Panc1 (cell line): Measurements from ENCODE around the gene GALNT10. TPM values are rescaled to one million over a fixed set of nuclear protein-coding genes. Genes with fewer than 3 reads are reported as not detected.

Experiments used
- ATAC-seq: fragments of 200-7000 bp; cut with Tn5 transposase; 2 replicates; pipeline ENCODE4 v1.9.1; 2020; ENCODE audit warnings: mild to moderate bottlenecking, moderate library complexity
- BruUV-seq: library from RNA; stranded (reverse); fragments of 400-500 nt; replicated peaks from 2 replicates; lab custom pipeline; 2021; lab: Mats Ljungman, UMichigan
- CTCF ChIA-PET: fragments of 300-600 bp; sonication (Branson Sonifier 250); formaldehyde crosslinking; loops from one replicate; lab custom pipeline; 2022; ENCODE audit warnings: antibody characterized with exemption; lab: Charles Lee
- POLR2A ChIA-PET: fragments of 300-600 bp; sonication (Branson Sonifier 250); formaldehyde crosslinking; loops from one replicate; lab custom pipeline; 2022; ENCODE audit warnings: antibody characterized with exemption; lab: Charles Lee
- DNase-seq: peaks from one replicate; pipeline ENCODE4 v3.0.0-alpha.2; 2010; ENCODE audit warnings: low read depth, low spot score
- H3K27ac ChIP-seq: 2 replicates; pipeline ENCODE4 v1.5.1; 2011; ENCODE audit warnings: mild to moderate bottlenecking, low read length, inconsistent platforms
- H3K27me3 ChIP-seq: fragments of 200-500 bp; sonication (Bioruptor generic); 2 replicates; pipeline ENCODE4 v1.6.0; 2014; ENCODE audit warnings: low read length, inconsistent platforms; ENCODE audit not compliant: control insufficient read depth, insufficient read depth
- H3K36me3 ChIP-seq: fragments of 200-500 bp; sonication (Bioruptor generic); 2 replicates; pipeline ENCODE4 v1.5.1; 2014; ENCODE audit warnings: inconsistent platforms, mild to moderate bottlenecking, low read length, moderate library complexity; ENCODE audit not compliant: control insufficient read depth, insufficient read depth
- H3K4me1 ChIP-seq: 2 replicates; pipeline ENCODE4 v1.5.1; 2011; ENCODE audit warnings: inconsistent platforms, mild to moderate bottlenecking, low read length, moderate library complexity; ENCODE audit not compliant: control insufficient read depth, insufficient read depth
- H3K4me3 ChIP-seq, 2 experiments: 2 replicates each; pipeline ENCODE4 v1.5.1; 2011 to 2012; ENCODE audit warnings: low read depth in 2 of 2, low read length in 2 of 2, mild to moderate bottlenecking in 2 of 2, inconsistent platforms in 1 of 2, moderate library complexity in 1 of 2
- H3K9me3 ChIP-seq: fragments of 200-500 bp; sonication (Bioruptor generic); 2 replicates; pipeline ENCODE4 v1.5.1; 2014; ENCODE audit warnings: low read depth, mild to moderate bottlenecking, inconsistent platforms, low read length, moderate library complexity; ENCODE audit not compliant: control insufficient read depth, insufficient read depth
- CTCF ChIP-seq: fragments of 450-650 bp; IDR thresholded peaks from 2 replicates; pipeline ENCODE4 v1.5.1; 2017; ENCODE audit warnings: mild to moderate bottlenecking
- POLR2AphosphoS5 ChIP-seq: IDR thresholded peaks from 2 replicates; pipeline ENCODE4 v1.6.1; 2012; ENCODE audit warnings: mild to moderate bottlenecking, low read depth, low read length, moderate library complexity
- REST ChIP-seq, 2 experiments: IDR thresholded peaks; 2 replicates each; pipeline ENCODE4 v1.6.1; 2011 to 2012; ENCODE audit warnings: low read depth in 2 of 2, control low read depth in 1 of 2, low read length in 1 of 2, mild to moderate bottlenecking in 1 of 2, moderate library complexity in 1 of 2; ENCODE audit not compliant: insufficient read depth in 1 of 2
- SIN3A ChIP-seq: IDR thresholded peaks from 2 replicates; pipeline ENCODE4 v1.6.1; 2012; ENCODE audit warnings: low read depth, mild to moderate bottlenecking, low read length, moderate library complexity, borderline replicate concordance; ENCODE audit not compliant: insufficient read depth
- TCF7L2 ChIP-seq: IDR thresholded peaks from 2 replicates; pipeline ENCODE4 v1.6.1; 2011; ENCODE audit warnings: mild to moderate bottlenecking, low read depth, low read length, inconsistent platforms
- in situ Hi-C: cut with HindIII; loops from 2 replicates; pipeline ENCODE4 v1.10.0; 2016; ENCODE audit warnings: low sequenced_read_pairs, low pct_unique_long_range_greater_than_20kb
- intact Hi-C: fragments of 100-400 bp; cut with micrococcal nuclease; formaldehyde crosslinking; loops from one replicate; pipeline ENCODE4 v1.10.0; 2022; ENCODE audit not compliant: unreplicated experiment
- total RNA-seq: library from RNA; stranded (reverse); gene quantifications from one replicate; pipeline ENCODE4 v1.2.1, GENCODE V29; 2021; ENCODE audit not compliant: unreplicated experiment

GALNT10 gene
- total RNA-seq, 1 experiment from 2014 or later = 50.5 TPM

- no peak overlapping the region for H3K4me3 ChIP-seq
- DNase-seq (no peak), ATAC-seq (no peak)
- no peaks in the 10 kb centered on the region for H3K9me3 ChIP-seq
- CTCF ChIA-PET = no interaction called here
- H3K27me3 ChIP-seq = no peaks in the 10 kb centered on the region
- POLR2A ChIA-PET = no interaction called here
- in situ Hi-C loops = no loop called here
- TF ChIP-seq CTCF (no peak), TCF7L2 (no peak), SIN3A (no peak), REST (IDR thresholded peaks at IDR 0.05; ENCODE audit: insufficient read depth in 1 of 2, low read depth in 2 of 2, low read length in 1 of 2) (no peak), POLR2AphosphoS5 (no peak)
- no peaks in the 10 kb centered on the region for H3K36me3 ChIP-seq
- no TSS peak for BruUV-seq
- H3K27ac ChIP-seq = no peak overlapping the region
- no peaks in the 10 kb centered on the region for H3K4me1 ChIP-seq
- intact Hi-C loops = no loop called here
These were observed 139.6 kb downstream of the GALNT10 start for GRCh38 chr5:154330097-154330667.

GRCh38 chr5:154331232-154331631, 140.7 kb downstream of the GALNT10 start:
- no peak overlapping the region for H3K27ac ChIP-seq
- CTCF ChIA-PET = no interaction called here
- no peaks in the 10 kb centered on the region for H3K36me3 ChIP-seq
- DNase-seq (no peak), ATAC-seq (no peak)
- no peak overlapping the region for H3K4me3 ChIP-seq
- no peaks in the 10 kb centered on the region for H3K27me3 ChIP-seq
- in situ Hi-C loops = no loop called here
- no peaks in the 10 kb centered on the region for H3K4me1 ChIP-seq
- intact Hi-C loops = no loop called here
- POLR2A ChIA-PET = no interaction called here
- H3K9me3 ChIP-seq = no peaks in the 10 kb centered on the region
- no peak for TF ChIP-seq CTCF
- BruUV-seq = no TSS peak
